NB4 (cell line): Measurements from ENCODE around the gene CEP350.
"Not testable (repeated sequence)": the region's sequence is repeated elsewhere in the genome, so short reads cannot be mapped to it uniquely, and the experiment has no call there.

Experiments used
- DNase-seq: peaks from one replicate; pipeline ENCODE4 v3.0.0; 2010; ENCODE audit warnings: low read depth
- H3K4me3 ChIP-seq: one replicate; pipeline ENCODE4 v1.5.1; 2011; ENCODE audit warnings: mild to moderate bottlenecking, low read depth, low read length, moderate library complexity
- MYC ChIP-seq: IDR thresholded peaks from 2 replicates; pipeline ENCODE4 v1.6.1; 2011; ENCODE audit warnings: low read depth, low read length
- POLR2A ChIP-seq: IDR thresholded peaks from 2 replicates; pipeline ENCODE4 v1.6.1; 2011; ENCODE audit warnings: mild to moderate bottlenecking; ENCODE audit not compliant: insufficient read length; ENCODE audit errors: extremely low read depth
- TF ChIP-seq, protein P1 (sequence below): IDR thresholded peaks from one replicate; pipeline ENCODE4 v1.5.1; 2012; ENCODE audit warnings: low read depth, low read length
- TF ChIP-seq, protein P2 (sequence below): IDR thresholded peaks from 2 replicates; pipeline ENCODE4 v1.6.1; 2011; ENCODE audit warnings: low read depth, low read length

The CEP350 gene

DNA sequence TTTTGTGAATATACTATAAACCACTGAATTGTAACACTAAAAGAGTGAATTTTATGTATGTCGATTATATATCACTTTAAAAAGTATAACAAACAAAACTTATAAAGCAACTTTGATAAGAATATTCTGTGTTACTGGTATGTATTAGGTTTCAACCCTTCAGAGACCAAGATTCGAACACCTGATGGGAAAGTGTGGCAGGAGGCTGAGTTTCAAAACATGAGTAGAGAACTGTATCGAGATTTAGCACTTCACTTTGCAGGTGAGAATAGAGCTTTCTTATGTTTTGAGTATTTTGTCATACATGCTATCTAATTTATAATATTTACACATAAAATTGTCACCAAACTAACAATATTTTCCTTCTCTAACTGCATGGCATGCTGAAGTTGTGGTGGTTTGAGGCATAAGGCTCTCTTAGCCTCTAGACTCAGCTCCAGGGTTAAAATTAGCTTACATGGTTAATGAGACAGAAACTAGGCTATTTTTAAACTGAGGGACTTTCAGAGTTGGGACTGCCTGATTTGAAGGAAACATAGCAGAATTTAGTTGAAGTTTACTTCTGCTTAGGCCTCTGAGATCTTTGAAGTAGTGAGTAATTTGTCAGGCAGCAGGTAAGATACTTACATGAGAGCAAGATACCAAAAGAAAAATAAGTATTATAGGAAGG lies 48.6 kb downstream of the CEP350 start:
- no peak overlapping the region for H3K4me3 ChIP-seq
- TF ChIP-seq MYC, result no peak
- no peak for TF ChIP-seq POLR2A
- TF ChIP-seq, protein P1, sequence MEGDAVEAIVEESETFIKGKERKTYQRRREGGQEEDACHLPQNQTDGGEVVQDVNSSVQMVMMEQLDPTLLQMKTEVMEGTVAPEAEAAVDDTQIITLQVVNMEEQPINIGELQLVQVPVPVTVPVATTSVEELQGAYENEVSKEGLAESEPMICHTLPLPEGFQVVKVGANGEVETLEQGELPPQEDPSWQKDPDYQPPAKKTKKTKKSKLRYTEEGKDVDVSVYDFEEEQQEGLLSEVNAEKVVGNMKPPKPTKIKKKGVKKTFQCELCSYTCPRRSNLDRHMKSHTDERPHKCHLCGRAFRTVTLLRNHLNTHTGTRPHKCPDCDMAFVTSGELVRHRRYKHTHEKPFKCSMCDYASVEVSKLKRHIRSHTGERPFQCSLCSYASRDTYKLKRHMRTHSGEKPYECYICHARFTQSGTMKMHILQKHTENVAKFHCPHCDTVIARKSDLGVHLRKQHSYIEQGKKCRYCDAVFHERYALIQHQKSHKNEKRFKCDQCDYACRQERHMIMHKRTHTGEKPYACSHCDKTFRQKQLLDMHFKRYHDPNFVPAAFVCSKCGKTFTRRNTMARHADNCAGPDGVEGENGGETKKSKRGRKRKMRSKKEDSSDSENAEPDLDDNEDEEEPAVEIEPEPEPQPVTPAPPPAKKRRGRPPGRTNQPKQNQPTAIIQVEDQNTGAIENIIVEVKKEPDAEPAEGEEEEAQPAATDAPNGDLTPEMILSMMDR, result no peak
- TF ChIP-seq, protein P2, sequence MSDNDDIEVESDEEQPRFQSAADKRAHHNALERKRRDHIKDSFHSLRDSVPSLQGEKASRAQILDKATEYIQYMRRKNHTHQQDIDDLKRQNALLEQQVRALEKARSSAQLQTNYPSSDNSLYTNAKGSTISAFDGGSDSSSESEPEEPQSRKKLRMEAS, result no peak
- no peak for DNase-seq

DNA sequence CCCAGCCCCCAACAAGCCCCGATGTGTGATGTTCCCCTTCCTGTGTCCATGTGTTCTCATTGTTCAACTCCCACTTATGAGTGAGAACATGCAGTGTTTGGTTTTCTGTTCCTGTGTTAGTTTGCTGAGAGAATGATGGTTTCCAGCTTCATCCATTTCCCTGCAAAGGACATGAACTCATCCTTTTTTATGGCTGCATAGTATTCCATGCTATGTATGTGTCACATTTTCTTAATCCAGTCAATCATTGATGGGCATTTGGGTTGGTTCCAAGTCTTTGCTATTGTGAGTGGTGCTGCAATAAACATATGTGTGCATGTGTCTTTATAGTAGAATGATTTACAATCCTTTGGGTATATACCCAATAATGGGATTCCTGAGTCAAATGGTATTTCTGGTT lies 52.2 kb downstream of the CEP350 start:
- H3K4me3 ChIP-seq, DNase-seq: not testable (repeated sequence)

DNA sequence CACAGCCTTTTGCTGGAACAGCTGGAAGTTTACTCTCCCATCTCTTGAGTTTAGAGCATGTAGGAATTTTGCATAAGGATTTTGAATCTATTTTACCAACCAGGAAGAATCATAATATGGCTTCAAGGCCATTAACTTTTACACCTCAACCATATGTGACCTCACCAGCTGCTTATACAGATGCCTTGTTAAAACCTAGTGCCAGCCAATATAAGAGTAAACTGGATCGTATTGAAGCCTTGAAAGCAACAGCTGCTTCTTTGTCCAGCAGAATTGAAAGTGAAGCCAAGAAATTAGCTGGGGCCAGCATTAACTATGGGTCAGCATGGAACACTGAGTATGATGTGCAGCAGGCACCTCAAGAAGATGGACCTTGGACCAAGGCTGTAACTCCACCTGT lies 65.4 kb downstream of the CEP350 start:
- no peak for DNase-seq
- H3K4me3 ChIP-seq, result no peak overlapping the region
- TF ChIP-seq, protein P1, result no peak
- TF ChIP-seq POLR2A (no peak), MYC (no peak)
- TF ChIP-seq, protein P2, result no peak

GRCh38 chr1:180026556-180026955 lies 71.9 kb downstream of the CEP350 start:
- TF ChIP-seq, protein P2, result no peak
- TF ChIP-seq, protein P1, result no peak
- TF ChIP-seq MYC (no peak), POLR2A (no peak)
- no peak overlapping the region for H3K4me3 ChIP-seq

DNA sequence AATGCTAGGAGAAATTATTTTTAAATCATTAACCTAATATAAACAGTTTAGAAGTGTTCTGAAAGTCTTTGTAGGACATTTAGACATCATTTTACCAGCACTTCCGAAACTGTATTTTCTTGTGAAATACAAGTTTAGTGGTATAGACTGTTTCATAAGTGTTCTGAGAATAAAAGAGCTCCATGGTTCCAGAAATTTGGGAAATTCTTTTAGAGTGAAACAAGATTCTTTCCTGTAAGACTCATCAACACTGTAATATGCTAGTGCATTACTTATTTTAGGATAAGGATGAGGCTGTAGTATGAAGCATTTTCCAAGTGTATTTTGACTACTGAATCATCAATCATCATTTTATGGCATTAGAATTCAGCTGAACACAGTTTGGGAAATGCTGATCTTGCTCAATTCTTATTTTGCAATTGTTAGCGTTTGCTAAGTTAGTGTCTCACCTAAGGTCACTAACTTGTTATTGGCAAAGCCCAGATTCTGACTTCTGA lies 73.4 kb downstream of the CEP350 start:
- no peak overlapping the region for H3K4me3 ChIP-seq
- TF ChIP-seq, protein P1, result no peak
- TF ChIP-seq POLR2A (no peak), MYC (no peak)
- TF ChIP-seq, protein P2, result no peak
- no peak for DNase-seq

More at GRCh38 chr1:180026556-180026955, 71.9 kb downstream of the CEP350 start:
- DNase-seq, result no peak

- TF ChIP-seq, protein P1, result no peak
- TF ChIP-seq, protein P2, result no peak
- TF ChIP-seq POLR2A (no peak), MYC (no peak)
- DNase-seq, result no peak
- no peak overlapping the region for H3K4me3 ChIP-seq
These were observed 74.3 kb downstream of the CEP350 start for GRCh38 chr1:180028864-180029263.
